ENCODE results near the gene THRA.

- TF ChIP-seq POLR2AphosphoS5 (IDR thresholded peaks at IDR 0.05; ENCODE audit: insufficient read depth, low read depth, low read length) (no peak), CTCF (IDR thresholded peaks at IDR 0.05; ENCODE audit: extremely low read depth in 1 of 2, insufficient read depth in 1 of 2, low read depth in 1 of 2, low read length in 2 of 2) (no peak)
Observed at GRCh38 chr17:40064971-40065768, 2.4 kb downstream of the THRA start.

Data from endothelial cell of umbilical vein (primary cell).